Dermis blood vessel endothelial cell (primary cell): Measurements from ENCODE around the gene ARL16. TPM values are rescaled to one million over a fixed set of nuclear protein-coding genes. Genes with fewer than 3 reads are reported as not detected.

ENCODE experiments used
- DNase-seq: peaks from one replicate; pipeline ENCODE4 v3.0.0; 2010
- total RNA-seq: library from RNA; depleted of rRNA; stranded (reverse); fragments of >200 nt; gene quantifications from 2 replicates; pipeline ENCODE4 v1.2.3, GENCODE V29; 2014

ARL16 gene
- total RNA-seq, 1 donor from 2014 or later, result 25.2 TPM

GRCh38 chr17:81666342-81667191 is 17.0 kb downstream of the ARL16 start, which contains the start of the genes CCDC137 and OXLD1:
Gene CCDC137 (plus strand): TSS chr17:81666737. CDS start chr17:81666767, 30 bp downstream.
Gene OXLD1 (minus strand): TSS chr17:81666605. CDS start chr17:81666577, 28 bp downstream.
- peak; percentile 98 for DNase-seq

GRCh38 chr17:81666092-81666341 is 17.6 kb downstream of the ARL16 start:
- peak; percentile 62 for DNase-seq

GRCh38 chr17:81665205-81666091 is 18.1 kb downstream of the ARL16 start:
- DNase-seq, result peak; percentile 48

- DNase-seq, result no peak
These were observed 19.5 kb downstream of the ARL16 start for GRCh38 chr17:81664051-81664470.

DNA sequence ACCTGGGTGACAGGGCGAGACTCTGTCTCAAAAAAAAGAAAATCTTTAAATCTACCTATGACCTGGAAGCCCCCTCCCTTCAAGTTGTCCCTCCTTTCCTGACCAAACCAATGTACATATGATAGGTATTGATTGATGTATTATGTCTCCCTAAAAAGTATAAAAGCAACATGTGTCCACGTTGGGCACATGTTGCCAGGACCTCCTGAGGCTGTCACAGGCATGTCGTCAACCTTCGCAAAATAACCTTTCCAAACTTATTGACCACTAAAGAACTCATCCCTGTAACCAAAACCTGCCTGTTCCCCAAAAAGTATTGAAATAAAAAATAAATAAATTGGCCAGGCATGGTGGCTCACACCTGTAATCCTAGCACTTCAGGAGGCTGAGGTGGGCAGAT is 21.6 kb downstream of the ARL16 start:
- no peak for DNase-seq

GRCh38 chr17:81660441-81660840 is 23.2 kb downstream of the ARL16 start:
- DNase-seq, result no peak

DNA sequence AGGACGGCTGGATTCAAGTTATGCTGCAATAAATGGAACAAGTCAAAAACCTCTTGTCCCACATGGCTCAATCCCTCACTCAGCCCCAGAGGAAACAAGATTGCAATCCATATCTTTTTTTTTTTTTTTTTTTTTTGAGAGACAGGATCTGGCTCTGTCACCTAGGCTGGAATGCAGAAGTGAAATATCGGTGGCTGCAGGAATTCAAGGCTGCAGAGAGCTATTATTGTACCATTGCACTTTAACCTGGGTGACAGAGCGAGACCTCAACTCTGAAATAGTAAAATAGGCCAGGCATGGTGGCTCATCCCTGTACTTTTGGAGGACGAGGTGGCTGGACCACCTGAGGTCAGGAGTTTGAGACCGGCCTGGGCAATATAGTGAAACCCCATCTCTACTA is 24.6 kb downstream of the ARL16 start:
- DNase-seq, result no peak

- peak; percentile 75 for DNase-seq
These were observed 26.8 kb downstream of the ARL16 start for GRCh38 chr17:81656835-81657234.

- no peak for DNase-seq
These were observed 27.4 kb downstream of the ARL16 start, which contains the start of gene PDE6G for GRCh38 chr17:81656118-81656743. Gene PDE6G (minus strand): TSS chr17:81656542. CDS start chr17:81653305, 3,237 bp downstream.

DNA sequence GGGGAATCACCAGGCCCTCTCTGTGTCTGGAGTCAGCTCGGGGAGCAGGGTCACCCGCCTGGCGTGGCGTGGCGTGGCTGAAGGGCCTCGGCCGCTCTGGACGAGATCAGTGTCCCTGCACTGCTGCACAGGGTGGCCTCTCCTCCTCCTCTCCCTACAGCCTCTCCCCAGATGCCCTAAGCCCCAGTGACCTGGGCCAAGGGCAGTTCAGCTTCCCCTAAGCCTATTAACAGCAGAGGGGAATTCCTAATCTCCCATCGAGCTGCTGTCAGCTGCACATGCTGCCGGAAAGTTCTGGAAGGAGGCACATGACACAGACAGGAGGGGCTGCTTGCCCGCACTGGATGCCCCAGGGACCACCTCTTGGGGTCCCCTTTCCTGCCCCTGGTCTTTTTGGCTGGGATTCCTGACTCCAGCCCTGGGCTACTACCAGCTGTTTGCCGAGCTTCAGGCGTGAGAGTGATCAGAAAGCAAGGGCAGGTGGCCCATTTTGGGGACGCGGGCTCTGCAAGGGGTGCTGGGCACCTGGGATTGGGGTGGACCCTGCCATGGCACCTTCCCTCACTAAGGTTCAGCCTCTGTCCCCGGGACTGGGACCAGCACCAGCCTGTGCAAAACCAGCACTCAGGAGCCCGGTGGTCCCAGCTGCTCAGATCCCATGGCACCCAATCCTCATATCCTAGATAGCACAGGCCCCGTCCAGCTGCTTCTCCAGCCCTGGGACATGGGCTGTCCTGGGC is 28.0 kb downstream of the ARL16 start:
- DNase-seq, result no peak

GRCh38 chr17:81652906-81653771 is 30.5 kb downstream of the ARL16 start:
- no peak for DNase-seq

- DNase-seq, result no peak
These were observed 31.9 kb downstream of the ARL16 start for GRCh38 chr17:81651692-81652091.

GRCh38 chr17:81650951-81651350 is 32.6 kb downstream of the ARL16 start:
- DNase-seq, result no peak

- no peak for DNase-seq
These were observed 34.9 kb downstream of the ARL16 start for GRCh38 chr17:81648707-81649085.

- no peak for DNase-seq
These were observed 35.4 kb downstream of the ARL16 start for GRCh38 chr17:81648013-81648706.

DNA sequence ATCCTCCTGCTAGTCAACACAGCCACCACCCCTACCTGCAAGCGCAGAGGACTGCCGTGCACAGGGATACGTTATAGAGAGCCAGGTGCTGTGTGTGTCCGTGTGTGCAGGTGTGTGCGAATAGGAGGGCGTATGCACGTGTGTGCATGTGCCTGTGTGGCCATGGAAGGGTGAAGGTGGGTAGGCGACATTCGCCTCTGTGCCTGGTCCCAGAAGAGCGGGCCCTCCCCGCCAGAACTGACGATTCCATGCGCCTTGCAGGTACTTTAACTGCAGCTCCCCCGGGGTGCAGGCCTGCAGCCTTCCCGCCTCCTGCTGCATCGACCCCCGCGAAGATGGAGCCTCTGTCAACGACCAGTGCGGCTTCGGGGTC is 36.0 kb downstream of the ARL16 start:
- no peak for DNase-seq

- no peak for DNase-seq
These were observed 36.6 kb downstream of the ARL16 start for GRCh38 chr17:81646869-81647600.

DNA sequence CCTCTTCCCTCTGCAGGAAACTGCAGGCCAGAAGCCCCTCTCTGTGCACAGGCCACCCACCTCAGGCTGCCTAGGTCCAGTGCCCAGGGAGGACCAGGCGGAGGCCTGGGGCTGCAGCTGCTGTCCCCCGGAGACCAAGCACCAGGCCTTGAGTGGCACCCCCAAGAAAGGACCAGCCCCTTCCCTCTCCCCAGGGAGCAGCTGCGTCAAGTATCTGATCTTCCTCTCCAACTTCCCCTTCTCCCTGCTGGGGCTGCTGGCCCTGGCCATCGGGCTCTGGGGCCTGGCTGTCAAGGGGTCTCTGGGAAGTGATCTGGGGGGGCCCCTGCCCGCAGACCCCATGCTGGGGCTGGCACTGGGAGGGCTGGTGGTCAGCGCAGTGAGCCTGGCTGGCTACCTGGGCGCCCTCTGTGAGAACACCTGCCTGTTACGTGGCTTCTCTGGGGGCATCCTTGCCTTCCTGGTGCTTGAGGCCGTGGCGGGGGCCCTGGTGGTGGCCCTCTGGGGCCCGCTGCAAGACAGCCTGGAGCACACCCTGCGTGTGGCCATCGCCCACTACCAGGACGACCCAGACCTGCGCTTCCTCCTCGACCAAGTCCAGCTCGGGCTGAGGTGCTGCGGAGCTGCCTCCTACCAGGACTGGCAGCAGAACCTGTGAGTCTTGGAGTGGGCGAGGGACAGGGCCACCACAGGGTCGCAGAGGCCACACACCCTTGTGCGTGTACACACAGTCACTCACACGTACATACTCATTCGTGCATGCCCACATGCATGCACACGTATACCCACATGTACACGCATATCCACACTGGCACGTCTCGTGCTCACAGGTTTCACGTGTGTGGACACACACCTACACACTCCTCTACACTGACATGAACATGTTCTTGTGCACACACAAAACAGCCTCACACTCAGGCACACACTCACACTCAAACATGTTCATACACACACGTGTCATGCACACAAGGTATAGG is 38.3 kb downstream of the ARL16 start:
- no peak for DNase-seq

- no peak for DNase-seq
These were observed 39.1 kb downstream of the ARL16 start for GRCh38 chr17:81644496-81644895.
